HCT116 (cell line): ENCODE measurements around the gene MEF2B.

Experiments
- CTCF ChIP-seq, 3 experiments: fragments of 200-600 bp in 1 of 3; sonication (generic) in 1 of 3; IDR thresholded peaks in 2 of 3; conservative IDR thresholded peaks in 1 of 3; 2 replicates each; pipeline ENCODE4 v1.5.1; 2012 to 2017; ENCODE audit warnings: low read depth in 2 of 3, low read length in 2 of 3, antibody characterized with exemption in 1 of 3, borderline replicate concordance in 1 of 3, control low read depth in 1 of 3, mild to moderate bottlenecking in 1 of 3, mixed read lengths in 1 of 3, mixed run types in 1 of 3, moderate library complexity in 1 of 3; ENCODE audit not compliant: insufficient read depth in 1 of 3
- EGR1 ChIP-seq: IDR thresholded peaks from 2 replicates; pipeline ENCODE4 v1.6.1; 2012; ENCODE audit warnings: low read depth
- EZH2 ChIP-seq: fragments of 200-600 bp; sonication (generic); IDR thresholded peaks from 2 replicates; pipeline ENCODE4 v1.6.1; 2017; ENCODE audit warnings: antibody characterized with exemption, mixed run types
- FOSL1 ChIP-seq: IDR thresholded peaks from 2 replicates; pipeline ENCODE4 v1.6.1; 2012; ENCODE audit warnings: low read depth
- POLR2A ChIP-seq: IDR thresholded peaks from 2 replicates; pipeline ENCODE4 v1.7.0; 2011; ENCODE audit warnings: borderline replicate concordance; ENCODE audit not compliant: insufficient read depth, insufficient read length; ENCODE audit errors: extremely low read depth
- SIN3A ChIP-seq: IDR thresholded peaks from 2 replicates; pipeline ENCODE4 v1.6.1; 2012; ENCODE audit warnings: low read depth
- SRF ChIP-seq: IDR thresholded peaks from 2 replicates; pipeline ENCODE4 v1.6.1; 2012; ENCODE audit warnings: low read depth
- ZBTB33 ChIP-seq: IDR thresholded peaks from 2 replicates; pipeline ENCODE4 v1.6.1; 2011; ENCODE audit warnings: mild to moderate bottlenecking, low read length, moderate library complexity; ENCODE audit not compliant: insufficient replicate concordance; ENCODE audit errors: extremely low read depth

- TF ChIP-seq SIN3A (no peak), CTCF (IDR thresholded peaks at IDR 0.05 in 2 of 3, conservative IDR thresholded peaks at IDR 0.05 in 1 of 3; ENCODE audit: borderline replicate concordance in 1 of 3, insufficient read depth in 1 of 3, low read depth in 2 of 3, low read length in 2 of 3) (no peak), POLR2A (no peak), EZH2 (no peak), EGR1 (no peak), FOSL1 (no peak), SRF (no peak), ZBTB33 (no peak)
These were observed 20.6 kb downstream of the MEF2B start for GRCh38 chr19:19149435-19149834.
